HEK293 (cell line): Measurements from ENCODE around the gene CEP89.

Experiments used
- CTCF ChIA-PET: fragments of 350-600 bp; formaldehyde crosslinking; extraction: SDS; loops from one replicate; lab custom pipeline; 2021; ENCODE audit warnings: antibody characterized with exemption; lab: Yijun Ruan, JAX
- POLR2A ChIA-PET: fragments of 300-600 bp; formaldehyde crosslinking; extraction: SDS; loops from one replicate; lab custom pipeline; 2020; ENCODE audit warnings: antibody characterized with exemption, inconsistent platforms; lab: Yijun Ruan, JAX
- H3K27ac ChIP-seq: fragments of 200-500 bp; sonication (Bioruptor generic); 2 replicates; pipeline ENCODE4 v1.5.1; 2014; ENCODE audit warnings: low read depth, low read length, control low read depth, inconsistent platforms; ENCODE audit errors: extremely low read depth
- H3K36me3 ChIP-seq, 2 experiments: fragments of 200-500 bp in 1 of 2; sonication (Bioruptor generic) in 1 of 2; 1 replicate in 1 of 2; 2 replicates in 1 of 2; pipeline ENCODE4 v1.5.1; 2014 to 2017; ENCODE audit warnings: inconsistent platforms in 2 of 2, low read length in 2 of 2; ENCODE audit not compliant: control insufficient read depth in 2 of 2, insufficient read depth in 1 of 2
- H3K4me1 ChIP-seq: fragments of 200-500 bp; sonication (Bioruptor generic); 2 replicates; pipeline ENCODE4 v1.5.1; 2014; ENCODE audit warnings: mild to moderate bottlenecking, low read length, inconsistent platforms; ENCODE audit not compliant: control insufficient read depth, insufficient read depth
- H3K4me3 ChIP-seq: 2 replicates; pipeline ENCODE4 v1.5.1; 2011; ENCODE audit warnings: low read depth, mild to moderate bottlenecking, control low read depth, low read length, moderate library complexity
- H3K9me3 ChIP-seq: fragments of 200-500 bp; sonication (Bioruptor generic); 2 replicates; pipeline ENCODE4 v1.5.1; 2014; ENCODE audit warnings: low read depth, low read length, inconsistent platforms; ENCODE audit not compliant: control insufficient read depth, insufficient read depth
- GLIS1 ChIP-seq: fragments of 450-650 bp; formaldehyde crosslinking; IDR thresholded peaks from 2 replicates; pipeline ENCODE4 v1.5.1; 2016; ENCODE audit warnings: missing biosample characterization, missing genetic modification characterization
- KLF8 ChIP-seq: fragments of 450-650 bp; formaldehyde crosslinking; IDR thresholded peaks from 2 replicates; pipeline ENCODE4 v1.5.1; 2016; ENCODE audit warnings: missing biosample characterization, missing genetic modification characterization
- SP7 ChIP-seq: fragments of 450-650 bp; formaldehyde crosslinking; IDR thresholded peaks from 2 replicates; pipeline ENCODE4 v1.5.1; 2016; ENCODE audit warnings: missing biosample characterization, missing genetic modification characterization
- ZBTB11 ChIP-seq: fragments of 450-650 bp; formaldehyde crosslinking; conservative IDR thresholded peaks from 2 replicates; pipeline ENCODE4 v1.5.1; 2016; ENCODE audit warnings: low read depth, missing biosample characterization, missing genetic modification characterization
- ZBTB6 ChIP-seq: fragments of 450-650 bp; formaldehyde crosslinking; IDR thresholded peaks from 2 replicates; pipeline ENCODE4 v1.5.1; 2017; ENCODE audit warnings: missing biosample characterization, missing genetic modification characterization
- ZNF121 ChIP-seq: fragments of 450-650 bp; formaldehyde crosslinking; IDR thresholded peaks from 2 replicates; pipeline ENCODE4 v1.5.1; 2016; ENCODE audit warnings: missing biosample characterization, missing genetic modification characterization
- ZNF133 ChIP-seq: fragments of 450-650 bp; formaldehyde crosslinking; IDR thresholded peaks from 2 replicates; pipeline ENCODE4 v1.5.1; 2016; ENCODE audit warnings: missing biosample characterization, missing genetic modification characterization
- ZNF155 ChIP-seq: fragments of 450-650 bp; formaldehyde crosslinking; IDR thresholded peaks from 2 replicates; pipeline ENCODE4 v1.5.1; 2016; ENCODE audit warnings: missing biosample characterization, missing genetic modification characterization
- ZNF248 ChIP-seq: fragments of 450-650 bp; formaldehyde crosslinking; IDR thresholded peaks from 2 replicates; pipeline ENCODE4 v1.5.1; 2017; ENCODE audit warnings: missing biosample characterization, missing genetic modification characterization
- ZNF398 ChIP-seq: fragments of 450-650 bp; formaldehyde crosslinking; IDR thresholded peaks from 2 replicates; pipeline ENCODE4 v1.5.1; 2017; ENCODE audit warnings: missing biosample characterization, missing genetic modification characterization
- ZNF473 ChIP-seq: fragments of 450-650 bp; formaldehyde crosslinking; IDR thresholded peaks from 2 replicates; pipeline ENCODE4 v1.5.1; 2017; ENCODE audit warnings: missing biosample characterization, missing genetic modification characterization
- ZNF626 ChIP-seq: fragments of 450-650 bp; sonication (Bioruptor Pico); formaldehyde crosslinking; IDR thresholded peaks from 2 replicates; pipeline ENCODE4 v1.5.1; 2018; ENCODE audit warnings: missing biosample characterization, missing genetic modification characterization, inconsistent platforms
- ZNF692 ChIP-seq: fragments of 450-650 bp; formaldehyde crosslinking; IDR thresholded peaks from 2 replicates; pipeline ENCODE4 v1.5.1; 2016; ENCODE audit warnings: missing biosample characterization, missing genetic modification characterization
- ZSCAN4 ChIP-seq: fragments of 450-650 bp; formaldehyde crosslinking; IDR thresholded peaks from 2 replicates; pipeline ENCODE4 v1.5.1; 2017; ENCODE audit warnings: missing biosample characterization, missing genetic modification characterization

The CEP89 gene

GRCh38 chr19:32901504-32902161 lies 70.1 kb downstream of the CEP89 start:
- TF ChIP-seq ZNF692 (tag by site-specific recombination) (0 out of 2 replicates have a peak, but pooled peaks have one; percentile 24), ZBTB11 (no peak), ZNF155 (tag by site-specific recombination) (no peak), ZSCAN4 (peak; percentile 93), ZNF248 (tag by site-specific recombination) (0 out of 2 replicates have a peak, but pooled peaks have one; percentile 35), SP7 (tag by site-specific recombination) (no peak), GLIS1 (tag by site-specific recombination) (0 out of 2 replicates have a peak, but pooled peaks have one; percentile 21), ZNF121 (peak; percentile 95), ZNF398 (tag by site-specific recombination) (peak; percentile 39), ZBTB6 (no peak), KLF8 (tag by site-specific recombination) (peak; percentile 82), ZNF473 (tag by site-specific recombination) (0 out of 2 replicates have a peak, but pooled peaks have one; percentile 44), ZNF626 (tag by site-specific recombination) (no peak), ZNF133 (tag by site-specific recombination) (no peak)
- CTCF ChIA-PET = interaction anchor here (0.6 to 0.7 kb wide), 2 partner anchors 10 to 52 kb away, joined by 3 read pairs; no protein-coding TSS in a partner anchor

More at GRCh38 chr19:32901504-32902161, 70.1 kb downstream of the CEP89 start:
- POLR2A ChIA-PET = interaction anchor here (0.6 to 0.7 kb wide), 3 partner anchors 15 to 70 kb away, joined by 3 read pairs; no protein-coding TSS in a partner anchor
- Histone ChIP-seq H3K4me1 (peaks cover 8% of the 10 kb centered on the region), H3K9me3 (peaks cover 3% of the 10 kb centered on the region), H3K36me3 (peaks cover 18 to 73% of the 10 kb centered on the region in 2 experiments), H3K4me3 (no peak overlapping the region), H3K27ac (no peak overlapping the region)
